CD14-positive monocyte (primary cell): ENCODE results near the gene CEP85L. TPM values are rescaled to one million over a fixed set of nuclear protein-coding genes. Genes with fewer than 3 reads are reported as not detected.

Source experiments
- DNase-seq, 3 donors: peaks; one replicate each; pipeline ENCODE4 v3.0.0-alpha.2; 2011 to 2022
- H2AFZ ChIP-seq: 2 replicates; pipeline ENCODE4 v1.6.0; 2012; ENCODE audit warnings: mild to moderate bottlenecking, low read depth, low read length, inconsistent platforms; ENCODE audit not compliant: insufficient read depth, poor library complexity, severe bottlenecking
- H3K27ac ChIP-seq, 2 donors: 1 replicate in 1 of 2; 2 replicates in 1 of 2; pipeline ENCODE4 v1.5.1; 2012 to 2013; ENCODE audit warnings: low read length in 2 of 2, control low read depth in 1 of 2, inconsistent platforms in 1 of 2, low read depth in 1 of 2, mild to moderate bottlenecking in 1 of 2
- H3K27me3 ChIP-seq, 2 donors: one replicate each; pipeline versions ENCODE4 v1.6.0 to v1.6.1; 2011 to 2013; ENCODE audit warnings: low read length in 2 of 2; ENCODE audit not compliant: control insufficient read depth in 2 of 2, insufficient read depth in 2 of 2
- H3K36me3 ChIP-seq, 2 donors: replicated peaks in 1 of 2; 1 replicate in 1 of 2; 2 replicates in 1 of 2; pipeline versions ENCODE4 v1.5.1 to v1.6.1; 2012 to 2013; ENCODE audit warnings: low read length in 2 of 2, control low read depth in 1 of 2, inconsistent platforms in 1 of 2, mild to moderate bottlenecking in 1 of 2; ENCODE audit not compliant: insufficient read depth in 2 of 2, control insufficient read depth in 1 of 2
- H3K4me1 ChIP-seq, 2 donors: 1 replicate in 1 of 2; 2 replicates in 1 of 2; pipeline versions ENCODE4 v1.5.1 to v1.6.1; 2012 to 2013; ENCODE audit warnings: low read length in 2 of 2, control low read depth in 1 of 2, inconsistent platforms in 1 of 2, mild to moderate bottlenecking in 1 of 2, moderate library complexity in 1 of 2; ENCODE audit not compliant: insufficient read depth in 2 of 2, control insufficient read depth in 1 of 2
- H3K4me2 ChIP-seq: replicated peaks from 2 replicates; pipeline ENCODE3; 2012; ENCODE audit warnings: low read length, moderate library complexity, mild to moderate bottlenecking; ENCODE audit not compliant: poor library complexity, severe bottlenecking; ENCODE audit errors: extremely low read depth
- H3K4me3 ChIP-seq, 3 experiments: fragments of 200-600 bp in 1 of 3; sonication (generic) in 1 of 3; replicated peaks in 1 of 3; 1 replicate in 2 of 3; 2 replicates in 1 of 3; pipeline ENCODE4 v1.5.1; 2011 to 2013; ENCODE audit warnings: low read length in 3 of 3, mild to moderate bottlenecking in 3 of 3, control low read depth in 2 of 3, low read depth in 2 of 3, inconsistent platforms in 1 of 3, moderate library complexity in 1 of 3
- H3K79me2 ChIP-seq: 2 replicates; pipeline ENCODE4 v1.6.0; 2012; ENCODE audit warnings: mild to moderate bottlenecking, control low read depth, inconsistent platforms, low read length, moderate library complexity; ENCODE audit not compliant: insufficient read depth
- H3K9ac ChIP-seq: 2 replicates; pipeline ENCODE4 v1.6.0; 2017; ENCODE audit warnings: low read length, mild to moderate bottlenecking; ENCODE audit not compliant: insufficient read depth, poor library complexity, severe bottlenecking
- H3K9me3 ChIP-seq, 2 donors: replicated peaks in 1 of 2; 1 replicate in 1 of 2; 2 replicates in 1 of 2; pipeline versions ENCODE4 v1.5.1 to v1.6.1; 2012 to 2013; ENCODE audit warnings: low read length in 2 of 2, control low read depth in 1 of 2; ENCODE audit not compliant: control insufficient read depth in 1 of 2, insufficient read depth in 1 of 2
- H4K20me1 ChIP-seq: 2 replicates; pipeline ENCODE4 v1.6.0; 2012; ENCODE audit warnings: mild to moderate bottlenecking, low read length, control low read depth, moderate library complexity; ENCODE audit not compliant: insufficient read depth
- H3K27ac Mint-ChIP-seq, 7 donors: one replicate each; pipeline ENCODE4 v1.8.0; 2020; ENCODE audit warnings: mild to moderate bottlenecking in 7 of 7, mixed read lengths in 7 of 7, moderate library complexity in 6 of 7, inconsistent platforms in 2 of 7
- H3K27me3 Mint-ChIP-seq, 3 donors: one replicate each; pipeline ENCODE4 v1.8.0; 2021 to 2022; ENCODE audit warnings: low read depth in 3 of 3, mild to moderate bottlenecking in 3 of 3, mixed read lengths in 3 of 3, moderate library complexity in 3 of 3, inconsistent platforms in 1 of 3
- H3K36me3 Mint-ChIP-seq, 2 donors: one replicate each; pipeline ENCODE4 v1.8.0; 2020; ENCODE audit warnings: mixed read lengths in 2 of 2, inconsistent platforms in 1 of 2, mild to moderate bottlenecking in 1 of 2
- H3K4me1 Mint-ChIP-seq: one replicate; pipeline ENCODE4 v1.8.0; 2020; ENCODE audit warnings: mild to moderate bottlenecking, mixed read lengths
- H3K4me3 Mint-ChIP-seq, 2 donors: one replicate each; pipeline ENCODE4 v1.8.0; 2020; ENCODE audit warnings: mild to moderate bottlenecking in 2 of 2, mixed read lengths in 2 of 2, moderate library complexity in 1 of 2
- H3K9me3 Mint-ChIP-seq, 7 donors: one replicate each; pipeline ENCODE4 v1.8.0; 2020 to 2022; ENCODE audit warnings: mixed read lengths in 7 of 7, mild to moderate bottlenecking in 6 of 7, moderate library complexity in 6 of 7, inconsistent platforms in 2 of 7
- WGBS: methylation state at CpG from one replicate; pipeline ENCODE4 v1.1.5; 2013; ENCODE audit warnings: missing lambda C conversion rate; ENCODE audit not compliant: insufficient coverage; 5-methylcytosine and 5-hydroxymethylcytosine counted together
- intact Hi-C, 2 donors: fragments of 100-400 bp; cut with micrococcal nuclease; formaldehyde crosslinking; loops; one replicate each; pipeline versions ENCODE4 v1.15.0 to v1.15.1; 2023
- polyA plus RNA-seq, 3 donors: library from polyadenylated mRNA; depleted of rRNA in 1 of 3; unstranded in 2 of 3; stranded (reverse) in 1 of 3; fragments of 300-500 nt in 2 of 3; fragments of >200 nt in 1 of 3; fragmentation: Illumina TruSeq in 2 of 3; gene quantifications; 1 replicate in 2 of 3; 2 replicates in 1 of 3; pipeline ENCODE4 v1.2.3, GENCODE V29; 2012 to 2021
- TF ChIP-seq, protein P1 (sequence below): fragments of 200-600 bp; IDR thresholded peaks from one replicate; pipeline ENCODE4 v1.8.0; 2022; ENCODE audit warnings: antibody characterized with exemption, mild to moderate bottlenecking

CEP85L gene
- polyA plus RNA-seq, 3 donors = 14.9 to 38.3 (median 19.6) TPM

DNA sequence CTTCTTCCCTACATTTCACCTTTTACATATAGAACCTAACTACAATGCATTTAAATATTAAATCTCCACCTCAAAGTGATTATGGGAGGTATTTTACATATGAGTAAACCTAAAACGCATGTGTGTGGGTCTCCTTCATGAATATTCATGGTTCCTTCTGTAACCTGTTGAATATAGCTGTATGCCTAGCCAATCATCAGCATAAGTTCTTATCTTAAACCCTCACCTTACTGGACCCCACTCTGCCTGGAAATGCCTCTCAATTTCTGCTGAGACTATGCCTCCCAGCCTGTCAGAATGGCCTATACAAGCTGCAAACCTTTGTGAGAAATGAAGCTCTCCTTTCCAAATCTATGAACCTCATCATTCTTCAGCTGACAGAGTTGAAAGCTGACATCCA lies 21.3 kb downstream of the CEP85L start:
- H3K9me3 Mint-ChIP-seq = peaks cover 9 to 19% (median 11%) of the 10 kb centered on the region in 7 donors
- H3K27ac Mint-ChIP-seq = no peak overlapping the region
- Histone ChIP-seq H3K9ac (no peak overlapping the region), H3K36me3 (peaks cover 12 to 41% of the 10 kb centered on the region in 2 donors), H4K20me1 (peaks cover 99% of the 10 kb centered on the region), H3K4me2 (no peak overlapping the region), H2AFZ (no peak overlapping the region), H3K4me1 (no peaks in the 10 kb centered on the region), H3K4me3 (no peak overlapping the region), H3K27me3 (no peaks in the 10 kb centered on the region), H3K27ac (no peak overlapping the region), H3K9me3 (peaks cover 0 to 12% of the 10 kb centered on the region in 2 donors), H3K79me2 (peaks cover 51% of the 10 kb centered on the region)
- WGBS = no CpG with 5 or more reads among the region's 1 CpG
- H3K4me1 Mint-ChIP-seq = peaks cover 6% of the 10 kb centered on the region
- peaks cover 46 to 67% of the 10 kb centered on the region in 2 donors for H3K36me3 Mint-ChIP-seq
- no peak for DNase-seq
- intact Hi-C loops = no loop called here
- TF ChIP-seq, protein P1, sequence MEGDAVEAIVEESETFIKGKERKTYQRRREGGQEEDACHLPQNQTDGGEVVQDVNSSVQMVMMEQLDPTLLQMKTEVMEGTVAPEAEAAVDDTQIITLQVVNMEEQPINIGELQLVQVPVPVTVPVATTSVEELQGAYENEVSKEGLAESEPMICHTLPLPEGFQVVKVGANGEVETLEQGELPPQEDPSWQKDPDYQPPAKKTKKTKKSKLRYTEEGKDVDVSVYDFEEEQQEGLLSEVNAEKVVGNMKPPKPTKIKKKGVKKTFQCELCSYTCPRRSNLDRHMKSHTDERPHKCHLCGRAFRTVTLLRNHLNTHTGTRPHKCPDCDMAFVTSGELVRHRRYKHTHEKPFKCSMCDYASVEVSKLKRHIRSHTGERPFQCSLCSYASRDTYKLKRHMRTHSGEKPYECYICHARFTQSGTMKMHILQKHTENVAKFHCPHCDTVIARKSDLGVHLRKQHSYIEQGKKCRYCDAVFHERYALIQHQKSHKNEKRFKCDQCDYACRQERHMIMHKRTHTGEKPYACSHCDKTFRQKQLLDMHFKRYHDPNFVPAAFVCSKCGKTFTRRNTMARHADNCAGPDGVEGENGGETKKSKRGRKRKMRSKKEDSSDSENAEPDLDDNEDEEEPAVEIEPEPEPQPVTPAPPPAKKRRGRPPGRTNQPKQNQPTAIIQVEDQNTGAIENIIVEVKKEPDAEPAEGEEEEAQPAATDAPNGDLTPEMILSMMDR = no peak
- peaks cover 0 to 1% (median 0%) of the 10 kb centered on the region in 3 donors for H3K27me3 Mint-ChIP-seq
- no peak overlapping the region for H3K4me3 Mint-ChIP-seq

DNA sequence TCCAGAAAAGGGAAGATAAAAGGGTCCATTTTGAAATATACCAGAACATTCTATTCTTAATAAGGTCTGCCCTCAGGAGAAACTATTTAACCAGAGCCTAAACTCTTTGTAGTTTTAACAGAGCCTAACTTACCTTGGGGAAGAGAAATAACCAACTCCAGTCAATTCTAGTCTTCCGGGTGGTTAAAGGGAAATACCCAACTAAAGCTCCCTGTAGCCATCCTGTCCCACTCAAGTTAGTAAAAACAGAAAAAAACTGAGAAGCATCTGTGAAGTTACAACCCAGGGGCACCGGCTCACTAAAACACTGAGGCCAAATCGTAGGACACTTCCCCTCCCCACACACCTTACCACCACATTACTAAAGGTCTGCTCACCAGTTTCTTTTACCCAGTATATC lies 23.7 kb downstream of the CEP85L start:
- Histone ChIP-seq H3K36me3 (peaks cover 12 to 41% of the 10 kb centered on the region in 2 donors), H3K9ac (no peak overlapping the region), H3K4me2 (no peak overlapping the region), H2AFZ (no peak overlapping the region), H3K27ac (no peak overlapping the region), H3K79me2 (peaks cover 52% of the 10 kb centered on the region), H3K9me3 (peaks cover 0 to 12% of the 10 kb centered on the region in 2 donors), H3K27me3 (no peaks in the 10 kb centered on the region), H3K4me3 (no peak overlapping the region), H3K4me1 (no peaks in the 10 kb centered on the region), H4K20me1 (peaks cover 100% of the 10 kb centered on the region)
- Mint-ChIP-seq H3K27ac (no peak overlapping the region), H3K9me3 (peaks cover 9 to 18% (median 11%) of the 10 kb centered on the region in 7 donors), H3K27me3 (peaks cover 0 to 1% (median 0%) of the 10 kb centered on the region in 3 donors), H3K4me3 (no peak overlapping the region), H3K36me3 (peaks cover 50 to 62% of the 10 kb centered on the region in 2 donors), H3K4me1 (peaks cover 9% of the 10 kb centered on the region)
- 86% methylated on average over 2 of the region's 3 CpGs for WGBS
- no peak for DNase-seq
- TF ChIP-seq, protein P1 = no peak
- intact Hi-C loops = no loop called here
